ENCODE results near the gene CAMK1G. TPM values are rescaled to one million over a fixed set of nuclear protein-coding genes. Genes with fewer than 3 reads are reported as not detected.

The CAMK1G gene
- total and polyA plus RNA-seq, 2 of the 4 experiments (the other 2 are of a cell fraction) = 0.72 to 1.8 TPM

DNA sequence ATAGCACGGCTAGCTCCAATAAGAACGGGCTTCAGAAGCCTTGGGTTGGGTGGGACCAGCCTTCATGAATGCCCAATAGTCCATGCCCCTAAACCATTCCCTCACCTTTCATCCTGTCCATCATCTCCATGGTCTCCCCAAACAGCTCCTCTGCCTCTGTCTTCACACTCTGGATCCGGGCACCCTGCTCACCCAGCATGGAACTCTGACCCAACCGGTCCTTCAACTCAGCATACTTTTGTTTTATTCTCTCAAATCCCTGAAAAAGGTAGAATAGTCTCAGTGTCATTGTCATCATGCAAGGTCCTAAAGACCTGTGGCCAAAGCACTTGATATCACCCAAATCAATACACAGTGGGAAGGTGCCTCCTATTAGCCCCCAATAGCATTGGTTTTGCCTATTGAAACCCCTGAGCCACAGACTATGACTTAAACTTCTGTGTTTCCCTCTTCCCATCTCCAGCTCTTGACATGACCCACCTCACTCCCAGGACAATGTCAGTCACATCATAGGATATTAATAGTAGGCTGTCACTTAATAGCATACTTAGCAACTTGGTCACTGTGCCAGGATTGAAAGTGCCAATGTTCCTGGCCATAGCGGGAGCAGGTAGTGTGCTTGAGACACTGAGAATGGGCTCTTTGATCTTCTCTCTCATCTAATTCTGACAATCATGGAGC is 33.0 kb downstream of the CAMK1G start:
- Histone ChIP-seq H2AK5ac (ENCODE audit: low read depth, low read length) (no peak overlapping the region), H3K36me3 (ENCODE audit: control insufficient read depth, insufficient read depth, low read length) (no peaks in the 10 kb centered on the region), H3K27me3 (ENCODE audit: control insufficient read depth, insufficient read depth, low read length) (no peaks in the 10 kb centered on the region), H2AFZ (replicated peaks; ENCODE audit: low read length, poor library complexity) (no peak overlapping the region), H3K27ac (ENCODE audit: insufficient read depth, low read length) (no peak overlapping the region), H4K5ac (ENCODE audit: low read depth, low read length) (no peak overlapping the region), H4K91ac (ENCODE audit: insufficient read depth, low read depth, low read length) (no peak overlapping the region), H3K9me1 (ENCODE audit: insufficient read depth, low read length) (no peaks in the 10 kb centered on the region), H3K4me1 (ENCODE audit: control insufficient read depth, insufficient read depth, low read length) (no peaks in the 10 kb centered on the region), H2BK20ac (ENCODE audit: low read depth, low read length) (no peak overlapping the region), H3K56ac (ENCODE audit: extremely low read depth, insufficient read depth, low read length) (no peak overlapping the region), H2BK15ac (ENCODE audit: low read depth, low read length) (no peak overlapping the region), H4K20me1 (ENCODE audit: insufficient read depth, low read length) (no peaks in the 10 kb centered on the region), H3K4ac (ENCODE audit: low read depth, low read length) (no peak overlapping the region), H3K23ac (ENCODE audit: low read depth, low read length) (no peak overlapping the region), H3K9ac (ENCODE audit: low read depth, low read length) (no peak overlapping the region), H2AK9ac (replicated peaks; ENCODE audit: low read depth, low read length, poor library complexity) (no peak overlapping the region), H3K18ac (ENCODE audit: low read depth, low read length) (no peak overlapping the region), H2BK120ac (ENCODE audit: low read depth, low read length) (no peak overlapping the region), H3K14ac (replicated peaks; ENCODE audit: low read depth, low read length) (no peak overlapping the region), H2BK5ac (ENCODE audit: low read depth, low read length, poor library complexity, severe bottlenecking) (no peak overlapping the region), H3K79me1 (ENCODE audit: low read depth in 1 of 2, low read length in 2 of 2) (no peaks in the 10 kb centered on the region), H4K8ac (ENCODE audit: low read depth in 2 of 2, low read length in 2 of 2) (no peak overlapping the region), H3K9me3 (ENCODE audit: control insufficient read depth, insufficient read depth, low read length) (no peaks in the 10 kb centered on the region), H3K4me3 (ENCODE audit: insufficient read depth, low read depth, low read length) (no peak overlapping the region), H3K4me2 (ENCODE audit: low read depth, low read length) (no peak overlapping the region)
- in situ Hi-C loops (cut with MboI; ENCODE audit: low sequenced_read_pairs) = no loop called here
- no peak for TF ChIP-seq POLR2A (IDR thresholded peaks at IDR 0.05; ENCODE audit: low read depth, low read length)
- no peak for TF ChIP-seq BHLHE40 (IDR thresholded peaks at IDR 0.05; ENCODE audit: low read depth, low read length)
- TF ChIP-seq NFE2L2 (IDR thresholded peaks at IDR 0.05; ENCODE audit: low read depth, low read length) = no peak
- no peak for TF ChIP-seq MXI1 (IDR thresholded peaks at IDR 0.05; ENCODE audit: borderline replicate concordance, low read depth, low read length)
- no peak for TF ChIP-seq MAFK (IDR thresholded peaks at IDR 0.05; ENCODE audit: low read depth, low read length)
- TF ChIP-seq SMC3 (IDR thresholded peaks at IDR 0.05; ENCODE audit: low read depth, low read length) = no peak
- no peak for TF ChIP-seq RCOR1 (IDR thresholded peaks at IDR 0.05; ENCODE audit: insufficient replicate concordance, low read length)
- TF ChIP-seq, protein P1, sequence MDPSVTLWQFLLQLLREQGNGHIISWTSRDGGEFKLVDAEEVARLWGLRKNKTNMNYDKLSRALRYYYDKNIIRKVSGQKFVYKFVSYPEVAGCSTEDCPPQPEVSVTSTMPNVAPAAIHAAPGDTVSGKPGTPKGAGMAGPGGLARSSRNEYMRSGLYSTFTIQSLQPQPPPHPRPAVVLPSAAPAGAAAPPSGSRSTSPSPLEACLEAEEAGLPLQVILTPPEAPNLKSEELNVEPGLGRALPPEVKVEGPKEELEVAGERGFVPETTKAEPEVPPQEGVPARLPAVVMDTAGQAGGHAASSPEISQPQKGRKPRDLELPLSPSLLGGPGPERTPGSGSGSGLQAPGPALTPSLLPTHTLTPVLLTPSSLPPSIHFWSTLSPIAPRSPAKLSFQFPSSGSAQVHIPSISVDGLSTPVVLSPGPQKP (IDR thresholded peaks at IDR 0.05; ENCODE audit: borderline replicate concordance, low read depth, low read length) = no peak
- TF ChIP-seq MAZ (IDR thresholded peaks at IDR 0.05; ENCODE audit: borderline replicate concordance, low read depth, low read length) = no peak
- TF ChIP-seq, protein P2, sequence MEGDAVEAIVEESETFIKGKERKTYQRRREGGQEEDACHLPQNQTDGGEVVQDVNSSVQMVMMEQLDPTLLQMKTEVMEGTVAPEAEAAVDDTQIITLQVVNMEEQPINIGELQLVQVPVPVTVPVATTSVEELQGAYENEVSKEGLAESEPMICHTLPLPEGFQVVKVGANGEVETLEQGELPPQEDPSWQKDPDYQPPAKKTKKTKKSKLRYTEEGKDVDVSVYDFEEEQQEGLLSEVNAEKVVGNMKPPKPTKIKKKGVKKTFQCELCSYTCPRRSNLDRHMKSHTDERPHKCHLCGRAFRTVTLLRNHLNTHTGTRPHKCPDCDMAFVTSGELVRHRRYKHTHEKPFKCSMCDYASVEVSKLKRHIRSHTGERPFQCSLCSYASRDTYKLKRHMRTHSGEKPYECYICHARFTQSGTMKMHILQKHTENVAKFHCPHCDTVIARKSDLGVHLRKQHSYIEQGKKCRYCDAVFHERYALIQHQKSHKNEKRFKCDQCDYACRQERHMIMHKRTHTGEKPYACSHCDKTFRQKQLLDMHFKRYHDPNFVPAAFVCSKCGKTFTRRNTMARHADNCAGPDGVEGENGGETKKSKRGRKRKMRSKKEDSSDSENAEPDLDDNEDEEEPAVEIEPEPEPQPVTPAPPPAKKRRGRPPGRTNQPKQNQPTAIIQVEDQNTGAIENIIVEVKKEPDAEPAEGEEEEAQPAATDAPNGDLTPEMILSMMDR (conservative IDR thresholded peaks at IDR 0.05; ENCODE audit: low read depth, low read length) = no peak
- TF ChIP-seq CEBPB (IDR thresholded peaks at IDR 0.05; ENCODE audit: low read depth, low read length) = no peak
- TF ChIP-seq RFX5 (IDR thresholded peaks at IDR 0.05; ENCODE audit: low read depth, low read length) = no peak
- TF ChIP-seq FOS (IDR thresholded peaks at IDR 0.05; ENCODE audit: low read depth, low read length) = no peak
- TF ChIP-seq, protein P3, sequence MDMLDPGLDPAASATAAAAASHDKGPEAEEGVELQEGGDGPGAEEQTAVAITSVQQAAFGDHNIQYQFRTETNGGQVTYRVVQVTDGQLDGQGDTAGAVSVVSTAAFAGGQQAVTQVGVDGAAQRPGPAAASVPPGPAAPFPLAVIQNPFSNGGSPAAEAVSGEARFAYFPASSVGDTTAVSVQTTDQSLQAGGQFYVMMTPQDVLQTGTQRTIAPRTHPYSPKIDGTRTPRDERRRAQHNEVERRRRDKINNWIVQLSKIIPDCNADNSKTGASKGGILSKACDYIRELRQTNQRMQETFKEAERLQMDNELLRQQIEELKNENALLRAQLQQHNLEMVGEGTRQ (IDR thresholded peaks at IDR 0.05; ENCODE audit: low read depth, low read length) = no peak
- no peak for TF ChIP-seq RAD21 (IDR thresholded peaks at IDR 0.05; ENCODE audit: low read length)
- no peak for TF ChIP-seq CHD1 (IDR thresholded peaks at IDR 0.05; ENCODE audit: low read depth, low read length)
- intact Hi-C loops (cut with micrococcal nuclease) = no loop called here
- ChIA-PET POLR2A (ENCODE audit: unreplicated experiment) (no interaction called here), CTCF (interaction anchor here (1.7 kb wide), 1 partner anchor 26 kb away, joined by 3 read pairs; no protein-coding TSS in a partner anchor)
- ATAC-seq (ENCODE audit: low read depth) = no peak
- DNase-seq = no peak
- no CpG with 5 or more reads among the region's 5 CpGs for WGBS, 2 experiments (ENCODE audit: extremely low coverage in 2 of 2, insufficient read length in 1 of 2)
- dilution Hi-C loops (cut with HindIII; ENCODE audit: low sequenced_read_pairs, unreplicated experiment) = no loop called here
- BruUV-seq (replicated peaks) = no TSS peak

Measured in IMR-90 (cell line).